ENCODE data around the gene THOP1.

GRCh38 chr19:2808129-2808941 lies 23.0 kb downstream of the THOP1 start:
- TF ChIP-seq CTCF (IDR thresholded peaks at IDR 0.05) (no peak), POLR2A (IDR thresholded peaks at IDR 0.05) (no peak)

Measured in adrenal gland (tissue), 5 donors.